HepG2 (cell line): ENCODE data around the gene PTGDS. TPM values are rescaled to one million over a fixed set of nuclear protein-coding genes. Genes with fewer than 3 reads are reported as not detected.
A peak's percentile ranks its signal among the peaks of the same experiment; 100 is the strongest.

Experiments
- ARNT2 ChIP-seq: sonication (generic); formaldehyde crosslinking; IDR thresholded peaks from 2 replicates; pipeline ENCODE4 v1.8.0; 2022; ENCODE audit warnings: mild to moderate bottlenecking, low read depth, missing genetic modification reagents, moderate library complexity
- CCAR2 ChIP-seq: fragments of 200-400 bp; formaldehyde crosslinking; optimal IDR thresholded peaks from 2 replicates; pipeline ENCODE3; 2018; ENCODE audit warnings: low read depth, mild to moderate bottlenecking, low read length, moderate library complexity
- DMAP1 ChIP-seq: IDR thresholded peaks from 2 replicates; pipeline ENCODE4 v1.6.1; 2016
- GATA4 ChIP-seq: sonication (generic); IDR thresholded peaks from 2 replicates; pipeline ENCODE4 v1.6.1; 2016; ENCODE audit warnings: antibody characterized with exemption, low read depth, borderline replicate concordance
- KLF6 ChIP-seq: IDR thresholded peaks from 2 replicates; pipeline ENCODE4 v1.8.0; 2016; ENCODE audit warnings: missing biosample characterization, missing genetic modification reagents
- PHF21A ChIP-seq: sonication (generic); formaldehyde crosslinking; IDR thresholded peaks from 2 replicates; pipeline ENCODE4 v1.5.0; 2020; ENCODE audit warnings: mild to moderate bottlenecking, missing genetic modification reagents
- SIX1 ChIP-seq: sonication (generic); formaldehyde crosslinking; IDR thresholded peaks from 2 replicates; pipeline ENCODE4 v1.4.0; 2020; ENCODE audit warnings: missing genetic modification reagents, borderline replicate concordance
- SNAPC2 ChIP-seq: sonication (generic); formaldehyde crosslinking; IDR thresholded peaks from 2 replicates; pipeline ENCODE4 v1.8.1; 2022; ENCODE audit warnings: mild to moderate bottlenecking, missing genetic modification reagents
- TGIF2 ChIP-seq: IDR thresholded peaks from 2 replicates; pipeline ENCODE4 v1.6.1; 2016; ENCODE audit warnings: control low read depth, missing compliant biosample characterization
- THYN1 ChIP-seq: sonication (generic); formaldehyde crosslinking; IDR thresholded peaks from 2 replicates; pipeline ENCODE4 v1.8.1; 2023; ENCODE audit warnings: low read depth, mild to moderate bottlenecking, moderate library complexity, missing genetic modification reagents, borderline replicate concordance
- ZEB1 ChIP-seq: IDR thresholded peaks from 2 replicates; pipeline ENCODE4 v1.6.1; 2012; ENCODE audit warnings: mild to moderate bottlenecking, low read depth, inconsistent platforms; ENCODE audit not compliant: insufficient replicate concordance
- ZFP62 ChIP-seq: sonication (generic); formaldehyde crosslinking; IDR thresholded peaks from 2 replicates; pipeline ENCODE4 v1.4.0; 2020; ENCODE audit warnings: missing genetic modification reagents
- ZNF224 ChIP-seq: sonication (generic); formaldehyde crosslinking; IDR thresholded peaks from 2 replicates; pipeline ENCODE4 v1.5.0; 2020; ENCODE audit warnings: mild to moderate bottlenecking, missing genetic modification reagents
- ZNF232 ChIP-seq: sonication (generic); formaldehyde crosslinking; IDR thresholded peaks from 2 replicates; pipeline ENCODE4 v1.4.0; 2020; ENCODE audit warnings: missing genetic modification reagents, borderline replicate concordance
- ZNF235 ChIP-seq: sonication (generic); formaldehyde crosslinking; IDR thresholded peaks from 2 replicates; pipeline ENCODE4 v1.8.1; 2023; ENCODE audit warnings: mild to moderate bottlenecking, missing genetic modification reagents, borderline replicate concordance
- ZNF350 ChIP-seq: sonication (generic); formaldehyde crosslinking; IDR thresholded peaks from 2 replicates; pipeline ENCODE4 v1.4.0; 2020; ENCODE audit warnings: mild to moderate bottlenecking, low read depth, missing genetic modification reagents, borderline replicate concordance
- ZNF530 ChIP-seq: sonication (generic); formaldehyde crosslinking; IDR thresholded peaks from 2 replicates; pipeline ENCODE4 v1.5.0; 2020; ENCODE audit warnings: low read depth, mild to moderate bottlenecking, missing genetic modification reagents
- ZNF569 ChIP-seq: sonication (generic); formaldehyde crosslinking; IDR thresholded peaks from 2 replicates; pipeline ENCODE4 v1.5.0; 2020; ENCODE audit warnings: mild to moderate bottlenecking, missing genetic modification reagents, moderate library complexity, borderline replicate concordance
- polyA plus RNA-seq, 8 experiments: library from polyadenylated mRNA; depleted of rRNA in 3 of 8; stranded (reverse) in 7 of 8; unstranded in 1 of 8; fragments of >200 nt; fragmentation: Illumina TruSeq in 4 of 8; extraction: Trizol in 4 of 8; gene quantifications; 2 replicates each; pipeline versions ENCODE4 v1.2.1 to v1.2.3, GENCODE V29; 2011 to 2016; ENCODE audit warnings: low read depth in 4 of 8, missing spikeins in 1 of 8, mixed read lengths in 1 of 8; ENCODE audit not compliant: insufficient read depth in 1 of 8
- total RNA-seq, 5 experiments: library from RNA; depleted of rRNA; stranded (reverse); fragments of >200 nt; fragmentation: Illumina TruSeq; extraction: Trizol; gene quantifications; 2 replicates each; pipeline ENCODE4 v1.2.3, GENCODE V29; 2016; ENCODE audit warnings: low read depth in 1 of 5
- TF ChIP-seq, protein P1 (sequence below): sonication (generic); formaldehyde crosslinking; IDR thresholded peaks from 2 replicates; pipeline ENCODE4 v1.4.0; 2020; ENCODE audit warnings: missing genetic modification reagents
- TF ChIP-seq, protein P2 (sequence below): sonication (generic); formaldehyde crosslinking; IDR thresholded peaks from 2 replicates; pipeline ENCODE4 v1.8.0; 2022; ENCODE audit warnings: missing genetic modification reagents, mild to moderate bottlenecking, inconsistent platforms, borderline replicate concordance
- TF ChIP-seq, protein P3 (sequence below): sonication (generic); formaldehyde crosslinking; IDR thresholded peaks from 2 replicates; pipeline ENCODE4 v1.5.0; 2020; ENCODE audit warnings: mild to moderate bottlenecking, missing genetic modification reagents, borderline replicate concordance
- TF ChIP-seq, protein P4 (sequence below): sonication (generic); formaldehyde crosslinking; conservative IDR thresholded peaks from 2 replicates; pipeline ENCODE4 v1.5.0; 2020; ENCODE audit warnings: missing genetic modification reagents

PTGDS gene
- total and polyA plus RNA-seq, 2 of the 13 experiments (the other 11 are each of a cell fraction or from before 2014, with no cell fraction given), result 0.33 to 0.50 TPM

DNA sequence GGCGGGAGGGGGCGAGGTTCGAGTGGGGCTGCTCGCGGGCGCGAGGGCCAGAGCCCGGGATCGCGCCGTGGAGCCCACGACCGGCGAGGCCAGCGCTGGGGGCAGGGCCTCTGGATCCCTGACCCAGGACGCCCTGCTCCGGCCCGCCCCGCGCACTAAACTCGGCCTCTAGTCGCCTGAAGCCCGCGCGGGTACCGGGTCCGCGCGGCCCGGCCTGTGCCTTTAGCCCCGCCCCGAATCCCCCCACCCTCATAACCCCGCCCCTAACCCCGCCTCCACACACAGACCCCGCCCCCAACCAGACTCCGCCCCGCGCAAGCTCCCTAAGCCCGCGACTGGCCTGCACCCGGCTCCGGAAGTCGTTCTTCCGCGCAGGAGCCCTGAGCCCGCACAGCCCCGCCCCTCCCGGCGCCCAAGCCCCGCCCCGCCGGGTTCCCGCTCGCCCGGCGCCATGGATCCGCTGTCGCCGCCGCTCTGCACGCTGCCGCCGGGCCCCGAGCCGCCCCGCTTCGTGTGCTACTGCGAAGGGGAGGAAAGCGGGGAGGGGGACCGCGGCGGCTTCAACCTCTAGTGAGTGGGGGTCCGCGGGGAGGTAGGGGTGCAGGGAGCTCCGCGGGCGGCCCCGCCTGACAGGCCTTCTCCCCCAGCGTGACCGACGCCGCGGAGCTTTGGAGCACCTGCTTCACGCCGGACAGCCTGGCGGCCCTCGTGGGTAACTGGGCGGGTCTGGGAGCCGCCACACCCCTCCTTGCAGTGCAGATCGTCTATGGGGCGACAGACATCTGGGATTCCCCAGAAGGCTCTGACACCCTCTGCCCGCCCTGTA is 14.9 kb downstream of the PTGDS start, which contains the start of gene PAXX (continued):
- TF ChIP-seq, protein P1, sequence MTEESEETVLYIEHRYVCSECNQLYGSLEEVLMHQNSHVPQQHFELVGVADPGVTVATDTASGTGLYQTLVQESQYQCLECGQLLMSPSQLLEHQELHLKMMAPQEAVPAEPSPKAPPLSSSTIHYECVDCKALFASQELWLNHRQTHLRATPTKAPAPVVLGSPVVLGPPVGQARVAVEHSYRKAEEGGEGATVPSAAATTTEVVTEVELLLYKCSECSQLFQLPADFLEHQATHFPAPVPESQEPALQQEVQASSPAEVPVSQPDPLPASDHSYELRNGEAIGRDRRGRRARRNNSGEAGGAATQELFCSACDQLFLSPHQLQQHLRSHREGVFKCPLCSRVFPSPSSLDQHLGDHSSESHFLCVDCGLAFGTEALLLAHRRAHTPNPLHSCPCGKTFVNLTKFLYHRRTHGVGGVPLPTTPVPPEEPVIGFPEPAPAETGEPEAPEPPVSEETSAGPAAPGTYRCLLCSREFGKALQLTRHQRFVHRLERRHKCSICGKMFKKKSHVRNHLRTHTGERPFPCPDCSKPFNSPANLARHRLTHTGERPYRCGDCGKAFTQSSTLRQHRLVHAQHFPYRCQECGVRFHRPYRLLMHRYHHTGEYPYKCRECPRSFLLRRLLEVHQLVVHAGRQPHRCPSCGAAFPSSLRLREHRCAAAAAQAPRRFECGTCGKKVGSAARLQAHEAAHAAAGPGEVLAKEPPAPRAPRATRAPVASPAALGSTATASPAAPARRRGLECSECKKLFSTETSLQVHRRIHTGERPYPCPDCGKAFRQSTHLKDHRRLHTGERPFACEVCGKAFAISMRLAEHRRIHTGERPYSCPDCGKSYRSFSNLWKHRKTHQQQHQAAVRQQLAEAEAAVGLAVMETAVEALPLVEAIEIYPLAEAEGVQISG (CRISPR knock-in tag), result no peak
- TF ChIP-seq KLF6 (CRISPR knock-in tag) (peak; percentile 51; the same call in 1 of the 2 replicates), GATA4 (no peak), ZNF232 (CRISPR knock-in tag) (no peak; the same call in 1 of the 2 replicates), ZNF224 (no peak), ZFP62 (CRISPR knock-in tag) (no peak), SIX1 (CRISPR knock-in tag) (no peak), PHF21A (CRISPR knock-in tag) (no peak), SNAPC2 (CRISPR knock-in tag) (no peak), CCAR2 (no peak), ZNF350 (CRISPR knock-in tag) (no peak), DMAP1 (CRISPR knock-in tag) (peak; percentile 62; the same call in 1 of the 2 replicates), THYN1 (no peak), ZNF530 (CRISPR knock-in tag) (no peak), ARNT2 (CRISPR knock-in tag) (peak; percentile 72; the same call in 1 of the 2 replicates), TGIF2 (no peak), ZNF235 (CRISPR knock-in tag) (no peak), ZNF569 (CRISPR knock-in tag) (no peak), ZEB1 (no peak)
- TF ChIP-seq, protein P2, sequence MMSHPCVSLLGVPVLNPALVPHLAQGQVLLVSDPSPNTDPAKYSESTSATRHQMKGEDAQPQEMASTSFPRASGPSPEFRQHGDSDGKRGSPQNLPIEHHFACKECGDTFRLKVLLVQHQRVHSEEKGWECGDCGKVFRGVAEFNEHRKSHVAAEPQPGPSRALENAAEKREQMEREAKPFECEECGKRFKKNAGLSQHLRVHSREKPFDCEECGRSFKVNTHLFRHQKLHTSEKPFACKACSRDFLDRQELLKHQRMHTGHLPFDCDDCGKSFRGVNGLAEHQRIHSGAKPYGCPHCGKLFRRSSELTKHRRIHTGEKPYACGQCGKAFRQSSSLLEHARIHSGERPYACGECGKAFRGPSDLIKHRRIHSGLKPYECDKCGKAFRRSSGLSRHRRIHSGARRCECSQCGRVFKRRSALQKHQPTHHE, result no peak
- TF ChIP-seq, protein P3, sequence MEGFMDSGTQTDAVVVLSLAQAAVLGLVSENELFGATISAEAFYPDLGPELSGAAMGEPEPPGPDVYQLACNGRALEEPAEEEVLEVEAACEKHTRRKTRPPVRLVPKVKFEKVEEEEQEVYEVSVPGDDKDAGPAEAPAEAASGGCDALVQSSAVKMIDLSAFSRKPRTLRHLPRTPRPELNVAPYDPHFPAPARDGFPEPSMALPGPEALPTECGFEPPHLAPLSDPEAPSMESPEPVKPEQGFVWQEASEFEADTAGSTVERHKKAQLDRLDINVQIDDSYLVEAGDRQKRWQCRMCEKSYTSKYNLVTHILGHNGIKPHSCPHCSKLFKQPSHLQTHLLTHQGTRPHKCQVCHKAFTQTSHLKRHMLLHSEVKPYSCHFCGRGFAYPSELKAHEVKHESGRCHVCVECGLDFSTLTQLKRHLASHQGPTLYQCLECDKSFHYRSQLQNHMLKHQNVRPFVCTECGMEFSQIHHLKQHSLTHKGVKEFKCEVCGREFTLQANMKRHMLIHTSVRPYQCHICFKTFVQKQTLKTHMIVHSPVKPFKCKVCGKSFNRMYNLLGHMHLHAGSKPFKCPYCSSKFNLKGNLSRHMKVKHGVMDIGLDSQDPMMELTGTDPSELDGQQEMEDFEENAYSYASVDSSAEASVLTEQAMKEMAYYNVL (CRISPR knock-in tag), result no peak
- TF ChIP-seq, protein P4, sequence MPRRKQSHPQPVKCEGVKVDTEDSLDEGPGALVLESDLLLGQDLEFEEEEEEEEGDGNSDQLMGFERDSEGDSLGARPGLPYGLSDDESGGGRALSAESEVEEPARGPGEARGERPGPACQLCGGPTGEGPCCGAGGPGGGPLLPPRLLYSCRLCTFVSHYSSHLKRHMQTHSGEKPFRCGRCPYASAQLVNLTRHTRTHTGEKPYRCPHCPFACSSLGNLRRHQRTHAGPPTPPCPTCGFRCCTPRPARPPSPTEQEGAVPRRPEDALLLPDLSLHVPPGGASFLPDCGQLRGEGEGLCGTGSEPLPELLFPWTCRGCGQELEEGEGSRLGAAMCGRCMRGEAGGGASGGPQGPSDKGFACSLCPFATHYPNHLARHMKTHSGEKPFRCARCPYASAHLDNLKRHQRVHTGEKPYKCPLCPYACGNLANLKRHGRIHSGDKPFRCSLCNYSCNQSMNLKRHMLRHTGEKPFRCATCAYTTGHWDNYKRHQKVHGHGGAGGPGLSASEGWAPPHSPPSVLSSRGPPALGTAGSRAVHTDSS (CRISPR knock-in tag), result no peak
